ENCODE results near the gene KRTAP4-4.
"Not testable (repeated sequence)": the region's sequence is repeated elsewhere in the genome, so short reads cannot be mapped to it uniquely, and the experiment has no call there.

Gene KRTAP4-4

DNA sequence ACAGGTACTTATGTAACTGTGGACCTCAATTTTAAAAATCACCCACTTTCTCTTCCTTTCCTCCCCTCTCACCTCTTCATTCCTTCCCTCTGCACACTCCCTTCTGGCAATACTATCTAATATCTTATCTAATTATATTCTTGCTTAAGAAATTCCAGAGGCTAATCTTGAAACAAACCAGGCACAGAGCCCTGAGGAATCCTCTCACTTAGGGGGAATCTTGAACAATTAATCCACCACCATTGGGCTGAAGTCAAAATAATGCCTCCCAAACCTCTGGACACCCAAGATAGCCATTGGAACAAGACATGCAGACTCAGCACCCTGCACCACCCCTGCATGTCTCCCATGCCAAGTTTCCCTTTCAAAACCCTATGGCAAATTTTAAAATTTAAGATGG is 19.2 kb downstream of the KRTAP4-4 start:
- Histone ChIP-seq H3K27ac (no peak overlapping the region), H3K36me3 (ENCODE audit: control insufficient read depth, insufficient read depth, low read length) (no peaks in the 10 kb centered on the region), H3K9ac (no peak overlapping the region), H3K27me3 (ENCODE audit: control insufficient read depth, insufficient read depth, low read length) (no peaks in the 10 kb centered on the region), H3K4me2 (ENCODE audit: low read length) (no peak overlapping the region), H3K4me1 (no peaks in the 10 kb centered on the region), H3K9me3 (ENCODE audit: control insufficient read depth, low read length) (no peaks in the 10 kb centered on the region), H3K4me3 (ENCODE audit: low read depth, low read length) (no peak overlapping the region), H3K79me2 (no peaks in the 10 kb centered on the region), H2AFZ (no peak overlapping the region)
- TF ChIP-seq, protein P1, sequence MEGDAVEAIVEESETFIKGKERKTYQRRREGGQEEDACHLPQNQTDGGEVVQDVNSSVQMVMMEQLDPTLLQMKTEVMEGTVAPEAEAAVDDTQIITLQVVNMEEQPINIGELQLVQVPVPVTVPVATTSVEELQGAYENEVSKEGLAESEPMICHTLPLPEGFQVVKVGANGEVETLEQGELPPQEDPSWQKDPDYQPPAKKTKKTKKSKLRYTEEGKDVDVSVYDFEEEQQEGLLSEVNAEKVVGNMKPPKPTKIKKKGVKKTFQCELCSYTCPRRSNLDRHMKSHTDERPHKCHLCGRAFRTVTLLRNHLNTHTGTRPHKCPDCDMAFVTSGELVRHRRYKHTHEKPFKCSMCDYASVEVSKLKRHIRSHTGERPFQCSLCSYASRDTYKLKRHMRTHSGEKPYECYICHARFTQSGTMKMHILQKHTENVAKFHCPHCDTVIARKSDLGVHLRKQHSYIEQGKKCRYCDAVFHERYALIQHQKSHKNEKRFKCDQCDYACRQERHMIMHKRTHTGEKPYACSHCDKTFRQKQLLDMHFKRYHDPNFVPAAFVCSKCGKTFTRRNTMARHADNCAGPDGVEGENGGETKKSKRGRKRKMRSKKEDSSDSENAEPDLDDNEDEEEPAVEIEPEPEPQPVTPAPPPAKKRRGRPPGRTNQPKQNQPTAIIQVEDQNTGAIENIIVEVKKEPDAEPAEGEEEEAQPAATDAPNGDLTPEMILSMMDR (IDR thresholded peaks at IDR 0.05), result no peak

DNA sequence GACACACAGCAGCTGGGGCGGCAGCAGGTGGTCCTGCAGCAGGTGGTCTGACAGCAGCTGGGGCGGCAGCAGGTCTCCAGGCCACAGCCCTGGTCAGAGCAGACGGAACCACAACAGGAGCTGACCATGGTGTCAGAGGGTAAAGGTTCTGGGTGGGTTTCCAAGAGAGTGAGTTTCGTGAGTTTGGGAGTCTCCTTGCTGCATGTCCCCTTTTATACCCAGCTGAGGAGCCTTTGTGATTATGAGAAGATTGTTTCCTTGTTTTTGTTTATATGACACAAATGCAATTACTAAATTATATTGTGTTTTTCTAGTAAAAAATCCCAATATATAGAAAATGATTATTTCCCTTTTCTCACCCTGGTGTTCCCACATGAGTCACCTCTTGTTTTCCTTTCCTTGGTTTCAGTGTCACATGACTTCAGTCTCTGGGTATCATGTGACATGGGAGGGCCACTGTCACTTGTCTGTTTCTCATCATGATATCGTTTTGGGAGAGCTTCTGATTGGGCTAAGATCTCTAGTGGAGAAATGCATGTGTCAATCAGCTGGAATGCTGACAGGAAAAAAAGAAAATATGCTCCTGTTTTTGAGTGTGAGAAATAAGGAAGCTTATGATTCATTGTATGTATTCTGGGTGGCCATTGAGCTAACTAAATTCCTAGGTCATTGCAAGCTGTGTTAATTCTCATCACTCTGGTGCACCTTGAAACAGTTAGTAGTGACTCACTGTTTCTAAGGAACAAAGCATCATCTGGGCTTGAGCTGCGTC is 20.0 kb downstream of the KRTAP4-4 start, which contains the start of gene KRTAP4-6:
KRTAP4-6 (minus strand) TSS at position 185 of the 772 bp plus-strand sequence; CDS start at position 128, 57 bp downstream.
- H3K79me2 ChIP-seq, result no peaks in the 10 kb centered on the region
- no peaks in the 10 kb centered on the region for H3K9me3 ChIP-seq (ENCODE audit: control insufficient read depth, low read length)
- TF ChIP-seq, protein P1 (IDR thresholded peaks at IDR 0.05), result no peak
- no peak within 1 kb of the TSS for H2AFZ ChIP-seq
- no peak within 1 kb of the TSS for H3K4me2 ChIP-seq (ENCODE audit: low read length)
- H3K27ac ChIP-seq, result no peak within 1 kb of the TSS
- H3K4me1 ChIP-seq, result no peaks in the 10 kb centered on the region
- H3K4me3 ChIP-seq (ENCODE audit: low read depth, low read length), result no peak within 1 kb of the TSS
- H3K36me3 ChIP-seq (ENCODE audit: control insufficient read depth, insufficient read depth, low read length), result no peaks in the 10 kb centered on the region
- no peak within 1 kb of the TSS for H3K9ac ChIP-seq
- no peaks in the 10 kb centered on the region for H3K27me3 ChIP-seq (ENCODE audit: control insufficient read depth, insufficient read depth, low read length)

DNA sequence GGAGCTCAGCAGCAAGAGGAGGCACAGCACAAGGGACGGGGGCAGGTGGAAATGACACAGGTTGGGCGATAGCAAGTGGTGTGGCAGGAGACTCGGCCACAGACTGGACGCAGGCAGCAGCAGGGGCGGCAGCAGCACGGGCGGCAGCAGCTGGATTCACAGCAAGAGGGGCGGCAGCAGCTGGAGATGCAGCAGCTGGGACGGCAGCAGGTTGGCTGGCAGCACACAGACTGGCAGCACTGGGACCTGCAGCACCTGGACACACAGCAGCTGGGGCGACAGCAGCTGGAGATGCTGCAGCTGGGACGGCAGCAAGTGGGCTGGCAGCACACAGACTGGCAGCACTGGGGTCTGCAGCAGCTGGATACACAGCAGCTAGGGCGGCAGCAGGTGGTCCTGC is 20.7 kb downstream of the KRTAP4-4 start:
- not testable (repeated sequence) for H3K27ac ChIP-seq; H3K4me2 ChIP-seq (ENCODE audit: low read length); H3K4me3 ChIP-seq (ENCODE audit: low read depth, low read length); H2AFZ ChIP-seq; H3K9ac ChIP-seq; H3K9me3 ChIP-seq (ENCODE audit: control insufficient read depth, low read length); H3K27me3 ChIP-seq (ENCODE audit: control insufficient read depth, insufficient read depth, low read length); H3K79me2 ChIP-seq; H3K4me1 ChIP-seq; H3K36me3 ChIP-seq (ENCODE audit: control insufficient read depth, insufficient read depth, low read length)

DNA sequence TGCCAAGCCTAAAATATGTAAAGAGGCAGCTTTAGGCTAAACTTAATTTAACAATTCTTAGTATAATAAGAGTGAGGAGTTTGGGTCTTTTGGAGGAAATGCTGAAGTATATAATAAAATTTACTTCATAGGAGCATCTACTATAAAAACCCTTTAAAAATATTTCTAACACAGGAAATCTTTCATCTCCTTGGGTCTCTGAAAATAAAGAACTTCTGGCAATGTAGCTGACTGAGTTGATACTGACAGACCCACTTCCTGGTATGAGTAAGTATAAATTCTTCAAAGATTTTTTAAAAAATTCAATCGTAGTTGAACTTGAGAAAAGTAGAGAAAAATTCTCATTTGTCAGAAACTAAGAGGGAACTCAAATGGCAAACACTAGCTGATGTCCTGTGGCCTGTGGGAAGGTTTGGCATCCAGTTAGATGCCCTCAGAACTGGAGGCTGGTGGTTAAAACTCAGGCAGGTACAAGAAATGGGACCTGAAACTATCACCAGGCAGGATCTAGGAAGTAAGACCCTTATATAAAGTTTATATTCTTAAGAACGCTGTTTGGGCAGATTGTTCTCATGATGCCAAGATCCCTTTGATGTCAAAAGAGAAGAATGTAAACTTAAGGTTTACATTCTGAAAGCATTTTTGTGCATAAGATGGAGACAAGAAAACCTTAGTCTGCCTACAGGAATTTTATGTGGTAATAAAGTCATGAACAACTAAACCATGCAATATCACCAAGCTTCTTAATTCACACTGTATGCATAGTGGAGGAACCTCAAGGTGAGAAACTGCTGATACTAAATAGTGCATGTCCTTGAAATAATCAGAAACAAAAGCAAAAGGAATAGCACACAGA is 26.4 kb downstream of the KRTAP4-4 start:
- no peak overlapping the region for H2AFZ ChIP-seq
- no peak overlapping the region for H3K9ac ChIP-seq
- no peak overlapping the region for H3K4me2 ChIP-seq (ENCODE audit: low read length)
- no peaks in the 10 kb centered on the region for H3K27me3 ChIP-seq (ENCODE audit: control insufficient read depth, insufficient read depth, low read length)
- H3K36me3 ChIP-seq (ENCODE audit: control insufficient read depth, insufficient read depth, low read length), result no peaks in the 10 kb centered on the region
- no peak overlapping the region for H3K27ac ChIP-seq
- TF ChIP-seq, protein P1 (IDR thresholded peaks at IDR 0.05), result no peak
- no peak overlapping the region for H3K4me3 ChIP-seq (ENCODE audit: low read depth, low read length)
- H3K9me3 ChIP-seq (ENCODE audit: control insufficient read depth, low read length), result no peaks in the 10 kb centered on the region
- no peaks in the 10 kb centered on the region for H3K79me2 ChIP-seq
- no peaks in the 10 kb centered on the region for H3K4me1 ChIP-seq

DNA sequence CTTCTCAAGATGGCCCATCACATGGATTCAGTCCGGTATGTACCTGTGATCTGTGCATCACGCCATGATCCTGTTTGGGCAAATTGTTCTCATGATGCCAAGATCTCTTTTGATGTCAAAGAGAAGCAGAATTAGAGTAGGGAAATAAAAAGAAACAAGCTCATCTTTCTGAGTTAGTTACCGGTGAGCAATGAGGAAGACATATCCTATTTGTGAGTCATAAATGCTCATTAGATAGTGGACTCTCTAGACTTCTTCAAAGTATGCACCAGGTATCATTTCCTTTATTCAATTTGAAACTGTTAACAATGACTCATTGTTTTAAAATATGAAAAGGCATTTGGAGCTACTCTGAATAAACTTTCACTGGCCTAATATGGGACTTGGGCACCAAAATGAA is 28.6 kb downstream of the KRTAP4-4 start:
- Histone ChIP-seq H3K36me3 (ENCODE audit: control insufficient read depth, insufficient read depth, low read length) (no peaks in the 10 kb centered on the region), H3K27ac (no peak overlapping the region), H3K4me3 (ENCODE audit: low read depth, low read length) (no peak overlapping the region), H3K9ac (no peak overlapping the region), H3K4me1 (no peaks in the 10 kb centered on the region), H2AFZ (no peak overlapping the region), H3K4me2 (ENCODE audit: low read length) (no peak overlapping the region), H3K79me2 (no peaks in the 10 kb centered on the region), H3K9me3 (ENCODE audit: control insufficient read depth, low read length) (no peaks in the 10 kb centered on the region), H3K27me3 (ENCODE audit: control insufficient read depth, insufficient read depth, low read length) (no peaks in the 10 kb centered on the region)
- TF ChIP-seq, protein P1 (IDR thresholded peaks at IDR 0.05), result no peak
